Activated CD4-positive, alpha-beta T cell treated with anti-CD3 and anti-CD28 coated beads, Interleukin-2, amount 10 ng/mL, durations not matched to agents 7 days and 5 days (primary cell): ENCODE data around the gene PRDM5. TPM values are rescaled to one million over a fixed set of nuclear protein-coding genes. Genes with fewer than 3 reads are reported as not detected.

Source experiments
- CTCF ChIA-PET: fragments of 350-600 bp; sonication (Branson Sonifier 250); formaldehyde crosslinking; loops from one replicate; lab custom pipeline; 2021; ENCODE audit warnings: antibody characterized with exemption; lab: Charles Lee
- POLR2A ChIA-PET: fragments of 350-600 bp; sonication (Branson Sonifier 250); formaldehyde crosslinking; loops from one replicate; lab custom pipeline; 2021; ENCODE audit warnings: antibody characterized with exemption; lab: Charles Lee
- DNase-seq: peaks from one replicate; pipeline ENCODE4 v3.0.0-alpha.2; 2020
- H3K27ac Mint-ChIP-seq: one replicate; pipeline ENCODE4 v1.8.0; 2021; ENCODE audit warnings: mild to moderate bottlenecking, moderate library complexity, mixed read lengths
- H3K27me3 Mint-ChIP-seq: one replicate; pipeline ENCODE4 v1.8.0; 2021; ENCODE audit warnings: mixed read lengths
- H3K36me3 Mint-ChIP-seq: one replicate; pipeline ENCODE4 v1.8.0; 2021; ENCODE audit warnings: low read depth, mixed read lengths
- H3K4me1 Mint-ChIP-seq: one replicate; pipeline ENCODE4 v1.8.0; 2021; ENCODE audit warnings: mixed read lengths
- H3K4me3 Mint-ChIP-seq: one replicate; pipeline ENCODE4 v1.8.0; 2021; ENCODE audit warnings: mild to moderate bottlenecking, moderate library complexity, mixed read lengths
- H3K9me3 Mint-ChIP-seq: one replicate; pipeline ENCODE4 v1.8.0; 2021; ENCODE audit warnings: mixed read lengths
- total RNA-seq, 2 experiments: library from RNA; stranded (reverse); gene quantifications; one replicate each; pipeline ENCODE4 v1.2.3, GENCODE V29; 2021

Gene PRDM5
- total RNA-seq, 2 experiments from 2014 or later = not detected

- Mint-ChIP-seq H3K36me3 (no peaks in the 10 kb centered on the region), H3K4me1 (no peaks in the 10 kb centered on the region), H3K27ac (no peak overlapping the region), H3K27me3 (peaks cover 3% of the 10 kb centered on the region), H3K4me3 (no peak overlapping the region), H3K9me3 (no peaks in the 10 kb centered on the region)
- POLR2A ChIA-PET = no interaction called here
- CTCF ChIA-PET = no interaction called here
- no peak for DNase-seq
Measured at GRCh38 chr4:120865985-120866384, 56.5 kb downstream of the PRDM5 start.

DNA sequence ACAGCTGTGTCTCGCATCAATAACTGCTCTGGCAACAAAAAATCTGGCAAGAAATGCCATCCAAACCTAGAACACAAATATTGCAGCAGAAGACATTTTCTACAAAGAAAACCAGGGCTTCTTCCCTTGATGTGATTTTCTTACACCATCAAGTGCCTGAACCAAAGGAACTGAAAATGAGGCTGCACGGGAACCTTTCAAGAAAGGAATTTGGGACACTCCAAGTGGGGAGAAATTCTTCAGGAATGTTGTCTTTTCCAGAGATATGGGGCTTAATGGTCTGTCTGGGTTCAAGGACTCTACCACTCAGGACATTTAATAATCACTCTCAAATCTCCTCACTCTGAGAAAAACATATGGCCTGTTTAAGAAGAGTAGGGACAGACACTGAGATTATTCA is 57.6 kb downstream of the PRDM5 start:
- POLR2A ChIA-PET = no interaction called here
- H3K4me1 Mint-ChIP-seq = no peaks in the 10 kb centered on the region
- no peak for DNase-seq
- no peak overlapping the region for H3K27ac Mint-ChIP-seq
- CTCF ChIA-PET = interaction anchor here (1.0 kb wide), 1 partner anchor 270 kb away, joined by 3 read pairs; no protein-coding TSS in a partner anchor
- no peaks in the 10 kb centered on the region for H3K9me3 Mint-ChIP-seq
- H3K4me3 Mint-ChIP-seq = no peak overlapping the region
- peaks cover 3% of the 10 kb centered on the region for H3K27me3 Mint-ChIP-seq
- H3K36me3 Mint-ChIP-seq = no peaks in the 10 kb centered on the region

DNA sequence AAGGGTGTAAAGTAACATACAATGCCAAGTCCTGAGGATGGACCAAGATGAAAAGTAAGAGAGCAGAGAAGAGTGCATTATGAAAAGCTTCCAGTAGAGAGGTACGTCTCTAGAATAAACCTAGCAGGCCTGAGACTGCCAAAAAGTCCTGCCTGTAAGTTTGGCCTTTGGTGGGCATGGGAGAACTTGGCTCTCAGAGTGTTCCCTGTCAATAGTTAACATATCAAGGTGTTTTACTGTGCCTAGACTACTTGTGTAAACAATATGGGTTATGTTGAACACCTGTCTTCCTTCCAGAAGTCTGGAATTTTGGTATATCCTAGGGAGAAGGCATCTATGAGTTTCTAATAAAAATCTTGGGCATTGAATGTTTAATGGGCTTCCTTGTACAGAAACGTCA is 60.1 kb downstream of the PRDM5 start:
- H3K27me3 Mint-ChIP-seq = peaks cover 3% of the 10 kb centered on the region
- peaks cover 1% of the 10 kb centered on the region for H3K4me1 Mint-ChIP-seq
- no peaks in the 10 kb centered on the region for H3K36me3 Mint-ChIP-seq
- DNase-seq = no peak
- H3K4me3 Mint-ChIP-seq = no peak overlapping the region
- no peak overlapping the region for H3K27ac Mint-ChIP-seq
- H3K9me3 Mint-ChIP-seq = no peaks in the 10 kb centered on the region
- ChIA-PET POLR2A (no interaction called here), CTCF (no interaction called here)

- Mint-ChIP-seq H3K9me3 (no peaks in the 10 kb centered on the region), H3K4me3 (no peak overlapping the region), H3K27me3 (peaks cover 3% of the 10 kb centered on the region), H3K4me1 (peaks cover 2% of the 10 kb centered on the region), H3K27ac (no peak overlapping the region), H3K36me3 (no peaks in the 10 kb centered on the region)
- no peak for DNase-seq
- ChIA-PET CTCF (no interaction called here), POLR2A (no interaction called here)
Measured at GRCh38 chr4:120861852-120862251, 60.7 kb downstream of the PRDM5 start.

DNA sequence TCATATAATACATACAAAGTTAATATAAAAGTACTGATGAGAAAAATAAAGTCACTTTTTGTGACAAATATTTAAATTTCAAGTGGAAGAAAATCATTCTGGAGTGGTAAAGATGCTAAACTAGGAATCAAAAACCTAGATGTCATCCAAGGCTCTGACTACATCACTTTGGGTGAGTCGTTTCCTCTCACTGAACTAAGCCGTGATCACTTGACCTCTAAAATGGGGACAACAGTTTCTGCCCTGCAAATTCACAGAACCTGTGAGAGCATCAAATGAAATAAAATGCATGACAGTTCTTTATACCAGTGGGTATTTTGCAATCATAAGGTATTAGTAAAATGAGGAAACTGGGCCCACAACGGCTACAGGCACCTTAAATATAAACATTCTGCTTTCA is 63.8 kb downstream of the PRDM5 start:
- CTCF ChIA-PET = no interaction called here
- POLR2A ChIA-PET = no interaction called here
- H3K4me3 Mint-ChIP-seq = no peak overlapping the region
- H3K27me3 Mint-ChIP-seq = peaks cover 2% of the 10 kb centered on the region
- H3K4me1 Mint-ChIP-seq = peaks cover 13% of the 10 kb centered on the region
- no peaks in the 10 kb centered on the region for H3K36me3 Mint-ChIP-seq
- DNase-seq = no peak
- no peaks in the 10 kb centered on the region for H3K9me3 Mint-ChIP-seq
- H3K27ac Mint-ChIP-seq = no peak overlapping the region

- Mint-ChIP-seq H3K9me3 (no peaks in the 10 kb centered on the region), H3K4me3 (no peak overlapping the region), H3K4me1 (peaks cover 13% of the 10 kb centered on the region), H3K27me3 (no peaks in the 10 kb centered on the region), H3K27ac (no peak overlapping the region), H3K36me3 (no peaks in the 10 kb centered on the region)
- ChIA-PET POLR2A (interaction anchor here (0.5 kb wide), 1 partner anchor 291 kb away, joined by 4 read pairs; no protein-coding TSS in a partner anchor), CTCF (no interaction called here)
- no peak for DNase-seq
Measured at GRCh38 chr4:120857312-120857711, 65.2 kb downstream of the PRDM5 start.

GRCh38 chr4:120856294-120856693 is 66.2 kb downstream of the PRDM5 start:
- no peaks in the 10 kb centered on the region for H3K27me3 Mint-ChIP-seq
- no peak for DNase-seq
- peaks cover 13% of the 10 kb centered on the region for H3K4me1 Mint-ChIP-seq
- H3K27ac Mint-ChIP-seq = no peak overlapping the region
- ChIA-PET POLR2A (no interaction called here), CTCF (no interaction called here)
- H3K36me3 Mint-ChIP-seq = no peaks in the 10 kb centered on the region
- no peaks in the 10 kb centered on the region for H3K9me3 Mint-ChIP-seq
- no peak overlapping the region for H3K4me3 Mint-ChIP-seq

GRCh38 chr4:120855307-120856001 is 67.1 kb downstream of the PRDM5 start:
- ChIA-PET POLR2A (no interaction called here), CTCF (no interaction called here)
- H3K4me3 Mint-ChIP-seq = no peak overlapping the region
- H3K27me3 Mint-ChIP-seq = no peaks in the 10 kb centered on the region
- H3K27ac Mint-ChIP-seq = no peak overlapping the region
- H3K36me3 Mint-ChIP-seq = no peaks in the 10 kb centered on the region
- peaks cover 13% of the 10 kb centered on the region for H3K4me1 Mint-ChIP-seq
- H3K9me3 Mint-ChIP-seq = no peaks in the 10 kb centered on the region
- DNase-seq = no peak

- ChIA-PET POLR2A (no interaction called here), CTCF (interaction anchor here (1.0 kb wide), 1 partner anchor 14 kb away, joined by 3 read pairs; no protein-coding TSS in a partner anchor)
- H3K9me3 Mint-ChIP-seq = no peaks in the 10 kb centered on the region
- H3K27ac Mint-ChIP-seq = no peak overlapping the region
- DNase-seq = no peak
- no peak overlapping the region for H3K4me3 Mint-ChIP-seq
- peaks cover 13% of the 10 kb centered on the region for H3K4me1 Mint-ChIP-seq
- peaks cover 4% of the 10 kb centered on the region for H3K27me3 Mint-ChIP-seq
- no peaks in the 10 kb centered on the region for H3K36me3 Mint-ChIP-seq
Measured at GRCh38 chr4:120853161-120853935, 69.2 kb downstream of the PRDM5 start.

DNA sequence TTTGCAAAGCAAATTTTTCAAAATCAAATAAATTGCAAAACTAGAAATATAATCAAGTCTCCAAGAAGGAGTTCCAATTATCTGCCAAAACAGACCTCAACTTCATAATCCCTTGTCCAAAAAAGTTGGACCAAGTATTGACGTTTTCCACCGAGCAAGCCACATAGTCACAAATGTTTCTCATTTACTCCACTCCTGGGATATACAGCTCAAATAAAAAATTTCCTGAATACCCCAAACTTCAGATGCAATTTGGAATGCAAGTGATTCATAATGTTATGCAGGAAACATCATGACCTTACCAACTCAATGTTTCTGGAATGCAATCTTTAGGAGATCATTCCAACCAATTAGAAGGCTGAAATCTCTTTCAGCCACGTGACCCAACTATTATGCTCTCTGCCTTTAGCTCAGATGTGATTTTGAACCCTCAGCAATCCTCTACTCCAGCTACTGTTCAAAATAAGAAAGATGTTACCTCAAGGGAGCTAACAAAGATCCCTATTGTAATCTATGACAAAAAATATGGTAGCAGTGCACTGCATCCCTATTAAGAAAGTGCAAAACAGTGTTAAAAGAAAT is 72.4 kb downstream of the PRDM5 start:
- no peaks in the 10 kb centered on the region for H3K4me1 Mint-ChIP-seq
- no peak for DNase-seq
- H3K36me3 Mint-ChIP-seq = no peaks in the 10 kb centered on the region
- no peak overlapping the region for H3K27ac Mint-ChIP-seq
- H3K27me3 Mint-ChIP-seq = peaks cover 4% of the 10 kb centered on the region
- no peaks in the 10 kb centered on the region for H3K9me3 Mint-ChIP-seq
- no peak overlapping the region for H3K4me3 Mint-ChIP-seq
- ChIA-PET POLR2A (no interaction called here), CTCF (no interaction called here)

DNA sequence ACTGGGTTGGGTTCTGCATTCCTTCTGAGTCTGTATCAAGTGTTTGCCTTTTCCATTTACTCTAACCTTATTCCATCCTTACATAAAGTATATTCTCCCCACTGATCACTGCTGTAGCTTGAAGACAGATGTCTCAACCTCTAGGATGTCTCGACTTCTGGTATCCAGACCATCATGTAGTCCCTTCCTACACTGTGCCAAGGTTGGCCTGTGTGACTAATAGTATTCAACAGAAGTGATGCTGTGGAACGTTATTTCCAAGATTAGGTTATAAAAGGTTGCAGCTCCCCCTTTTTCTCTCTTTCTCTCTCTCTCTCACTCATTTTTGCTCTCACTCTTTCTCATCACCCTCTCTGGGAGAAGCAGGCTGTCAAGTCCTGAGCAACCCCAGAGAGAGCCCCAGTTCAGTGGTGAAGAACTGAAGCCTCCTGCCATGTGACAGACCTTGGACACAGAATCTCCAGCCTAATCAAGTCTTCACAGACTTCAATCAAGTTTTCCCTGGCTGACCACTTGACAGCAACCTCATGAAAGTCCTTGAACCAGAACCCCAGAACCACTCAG is 75.4 kb downstream of the PRDM5 start:
- H3K27me3 Mint-ChIP-seq = peaks cover 4% of the 10 kb centered on the region
- no peaks in the 10 kb centered on the region for H3K36me3 Mint-ChIP-seq
- no peak for DNase-seq
- POLR2A ChIA-PET = no interaction called here
- H3K4me3 Mint-ChIP-seq = no peak overlapping the region
- CTCF ChIA-PET = no interaction called here
- peaks cover 7% of the 10 kb centered on the region for H3K4me1 Mint-ChIP-seq
- H3K9me3 Mint-ChIP-seq = no peaks in the 10 kb centered on the region
- H3K27ac Mint-ChIP-seq = no peak overlapping the region

GRCh38 chr4:120844528-120844921 is 78.0 kb downstream of the PRDM5 start:
- Mint-ChIP-seq H3K27ac (no peak overlapping the region), H3K4me1 (peaks cover 7% of the 10 kb centered on the region), H3K27me3 (no peaks in the 10 kb centered on the region), H3K4me3 (no peak overlapping the region), H3K36me3 (no peaks in the 10 kb centered on the region), H3K9me3 (no peaks in the 10 kb centered on the region)
- DNase-seq = no peak
- CTCF ChIA-PET = interaction anchor here (1.1 kb wide), 1 partner anchor 267 kb away, joined by 3 read pairs; no protein-coding TSS in a partner anchor
- POLR2A ChIA-PET = no interaction called here
